Neural progenitor cell (in vitro differentiated cells): ENCODE measurements around the gene SLC38A1.

ENCODE experiments used
- CTCF ChIP-seq: fragments of 200-600 bp; sonication (generic); IDR thresholded peaks from 2 replicates; pipeline ENCODE4 v1.5.1; 2017; ENCODE audit warnings: antibody characterized with exemption, mild to moderate bottlenecking
- EZH2 ChIP-seq: fragments of 200-600 bp; sonication (generic); IDR thresholded peaks from 2 replicates; pipeline ENCODE4 v1.6.1; 2017; ENCODE audit warnings: antibody characterized with exemption, mild to moderate bottlenecking, moderate library complexity

GRCh38 chr12:46160101-46160980 lies 108.5 kb downstream of the SLC38A1 start:
- TF ChIP-seq CTCF, result no peak
- TF ChIP-seq EZH2, result no peak
